Ammon's horn (tissue), 1 donor: ENCODE measurements around the gene TENM4.

Experiments
- DNase-seq: peaks from one replicate; pipeline ENCODE4 v3.0.0-alpha.2; 2016; ENCODE audit warnings: low spot score

TENM4 gene

GRCh38 chr11:79084382-79084781 is 356.4 kb downstream of the TENM4 start:
- no peak for DNase-seq

DNA sequence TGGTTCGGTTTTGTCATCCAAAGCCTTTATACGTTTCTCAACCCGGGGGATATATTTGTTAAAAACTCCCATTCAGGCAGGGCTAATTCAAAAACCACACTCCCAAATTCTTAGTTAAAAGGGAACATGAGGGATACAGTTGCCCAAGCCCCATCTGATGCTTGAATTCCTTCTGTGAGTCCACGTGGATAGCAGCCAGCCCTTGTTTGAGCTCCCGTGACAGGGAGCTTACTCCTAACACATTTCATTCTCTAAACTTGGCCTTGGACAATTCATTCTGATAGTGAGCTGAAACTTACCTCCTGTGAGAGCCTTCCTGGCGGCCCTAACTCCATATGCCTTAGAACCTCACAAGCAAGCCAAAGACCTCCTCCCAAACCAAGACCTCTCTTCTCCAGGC is 357.5 kb downstream of the TENM4 start:
- DNase-seq: no peak

GRCh38 chr11:79082907-79083306 is 357.9 kb downstream of the TENM4 start:
- no peak for DNase-seq

DNA sequence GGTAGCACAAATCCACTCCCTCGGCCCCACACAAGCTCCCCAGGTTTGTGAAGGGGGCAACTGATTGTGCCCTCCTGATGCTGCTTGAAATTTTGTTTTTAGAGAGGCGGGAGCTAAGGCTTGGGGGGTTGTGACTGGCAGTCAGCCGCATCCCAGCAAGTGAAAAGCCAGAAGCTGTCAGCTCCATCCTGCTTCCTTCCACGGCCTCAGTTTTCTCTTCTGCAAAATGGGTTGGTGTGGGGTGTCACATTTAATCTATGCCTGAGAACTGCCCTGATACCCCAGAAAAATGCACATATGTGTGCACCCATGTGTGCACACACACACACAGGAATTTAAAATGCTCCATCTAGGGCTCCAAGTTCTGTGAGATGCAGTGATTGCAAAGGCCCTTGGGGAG is 358.6 kb downstream of the TENM4 start:
- DNase-seq: no peak

GRCh38 chr11:79081471-79082031 is 359.3 kb downstream of the TENM4 start:
- DNase-seq: peak; percentile 80

- no peak for DNase-seq
Measured at GRCh38 chr11:79080551-79080950, 360.3 kb downstream of the TENM4 start.

GRCh38 chr11:79078999-79079398 is 361.8 kb downstream of the TENM4 start:
- DNase-seq: peak; percentile 24

DNA sequence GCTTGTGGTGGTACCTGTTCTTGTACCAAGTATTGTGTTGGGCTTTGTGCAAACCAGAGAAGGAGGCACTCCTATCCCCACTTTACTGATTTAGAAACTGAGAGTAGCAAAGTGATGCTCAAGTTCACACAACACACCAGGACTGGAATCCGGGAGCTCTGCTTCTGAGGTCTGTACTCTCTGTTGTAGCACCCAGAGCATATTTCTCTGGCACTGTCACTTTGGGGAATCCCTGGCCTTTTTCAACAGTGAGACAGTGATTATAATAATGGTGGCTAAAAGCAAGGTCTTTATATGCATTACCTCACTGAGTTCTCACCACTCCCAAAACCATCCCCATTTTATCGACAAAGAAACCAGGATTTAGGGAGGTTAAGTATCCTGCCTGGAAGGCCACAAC is 362.4 kb downstream of the TENM4 start:
- DNase-seq: no peak

DNA sequence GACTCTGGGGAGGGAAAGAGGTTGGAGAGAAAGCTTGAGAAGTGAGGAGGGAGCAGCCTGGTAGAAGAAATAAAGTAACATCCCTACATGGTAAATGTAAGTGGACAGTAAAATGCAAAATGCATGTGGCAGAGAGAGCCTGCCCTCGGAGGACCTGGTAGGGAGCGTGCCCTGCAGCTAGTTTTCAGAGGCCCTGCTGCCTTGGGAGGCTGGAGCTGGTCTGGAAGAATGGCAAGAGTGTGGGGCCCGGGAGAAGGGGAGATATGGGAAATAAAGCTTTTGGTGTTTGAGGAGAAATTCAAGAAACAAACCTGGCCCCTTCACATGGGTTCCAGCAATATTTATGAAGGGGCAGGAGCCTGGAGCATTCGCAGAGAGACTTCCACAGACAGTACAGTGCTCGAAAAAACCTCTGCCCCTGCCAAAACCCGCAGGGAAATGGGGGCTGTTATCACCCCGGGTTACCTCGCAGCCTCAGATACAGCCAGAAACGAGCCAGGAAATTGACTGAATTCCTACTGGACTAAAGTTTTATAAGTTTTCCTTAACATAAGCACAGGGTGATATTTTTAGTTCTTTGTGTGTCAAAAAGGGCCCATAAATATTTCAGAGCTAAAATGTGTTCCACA is 363.0 kb downstream of the TENM4 start:
- DNase-seq: no peak

GRCh38 chr11:79076526-79077115 is 364.2 kb downstream of the TENM4 start:
- DNase-seq: peak; percentile 45

DNA sequence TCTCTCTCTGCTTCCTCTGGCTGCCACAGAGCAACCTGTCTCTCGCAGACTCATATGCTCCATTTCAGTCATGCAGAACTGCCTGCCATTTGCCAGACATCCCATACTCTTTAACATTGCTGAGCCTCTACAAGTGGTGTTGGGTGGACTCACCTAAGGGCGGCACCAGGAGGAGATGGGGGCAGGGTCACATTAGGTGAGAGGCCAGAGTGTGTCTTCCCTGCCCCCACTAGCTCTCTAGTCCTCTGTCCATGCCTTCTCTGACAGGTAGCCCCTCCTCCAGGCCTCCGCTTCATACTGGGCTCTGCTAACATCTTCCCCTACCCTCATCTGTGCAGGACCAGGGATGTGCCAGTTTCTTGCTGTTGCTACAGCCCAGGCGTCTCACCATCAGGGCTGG is 366.3 kb downstream of the TENM4 start:
- no peak for DNase-seq

GRCh38 chr11:79071190-79071589 is 369.6 kb downstream of the TENM4 start:
- no peak for DNase-seq

- DNase-seq: no peak
Measured at GRCh38 chr11:79070518-79070917, 370.3 kb downstream of the TENM4 start.

DNA sequence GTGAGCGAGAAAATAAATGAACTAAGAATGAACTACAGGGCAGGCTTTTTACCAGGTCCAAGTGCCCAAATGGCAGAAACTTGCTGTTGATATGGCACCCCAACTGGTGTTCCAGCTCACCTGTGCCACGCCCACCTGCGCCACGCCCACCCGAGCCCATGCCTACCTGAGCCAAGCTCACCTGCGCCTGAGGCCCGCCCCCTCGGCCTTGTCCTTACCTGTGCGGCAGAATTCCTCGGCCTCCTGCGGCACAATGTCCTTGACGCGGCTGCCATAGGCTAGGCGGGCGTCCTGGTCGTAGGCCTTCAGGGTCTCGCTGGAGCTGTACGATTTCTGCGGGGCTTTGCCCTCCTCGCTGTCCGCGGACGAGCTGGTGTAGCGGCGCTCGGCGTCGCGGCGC is 371.3 kb downstream of the TENM4 start:
- DNase-seq: no peak

GRCh38 chr11:79068356-79068755 is 372.5 kb downstream of the TENM4 start:
- DNase-seq: no peak

DNA sequence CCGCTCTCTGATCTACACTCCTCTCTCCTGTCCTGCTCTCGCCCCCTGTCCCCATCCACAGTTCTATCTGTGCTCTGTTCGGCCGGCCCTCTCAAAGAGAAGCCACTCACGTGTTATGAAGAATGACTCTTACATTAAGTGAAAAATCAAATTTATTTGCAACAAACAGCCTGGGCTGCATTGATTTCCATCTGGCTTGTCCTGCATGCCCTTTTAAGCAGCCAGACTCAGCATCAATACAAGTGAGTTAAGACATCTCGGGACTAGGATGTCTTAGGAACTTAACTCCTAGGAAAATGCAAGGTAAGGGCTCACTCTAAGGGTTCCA is 373.5 kb downstream of the TENM4 start:
- DNase-seq: no peak

- peak; percentile 60 for DNase-seq
Measured at GRCh38 chr11:79066456-79067351, 374.1 kb downstream of the TENM4 start.

DNA sequence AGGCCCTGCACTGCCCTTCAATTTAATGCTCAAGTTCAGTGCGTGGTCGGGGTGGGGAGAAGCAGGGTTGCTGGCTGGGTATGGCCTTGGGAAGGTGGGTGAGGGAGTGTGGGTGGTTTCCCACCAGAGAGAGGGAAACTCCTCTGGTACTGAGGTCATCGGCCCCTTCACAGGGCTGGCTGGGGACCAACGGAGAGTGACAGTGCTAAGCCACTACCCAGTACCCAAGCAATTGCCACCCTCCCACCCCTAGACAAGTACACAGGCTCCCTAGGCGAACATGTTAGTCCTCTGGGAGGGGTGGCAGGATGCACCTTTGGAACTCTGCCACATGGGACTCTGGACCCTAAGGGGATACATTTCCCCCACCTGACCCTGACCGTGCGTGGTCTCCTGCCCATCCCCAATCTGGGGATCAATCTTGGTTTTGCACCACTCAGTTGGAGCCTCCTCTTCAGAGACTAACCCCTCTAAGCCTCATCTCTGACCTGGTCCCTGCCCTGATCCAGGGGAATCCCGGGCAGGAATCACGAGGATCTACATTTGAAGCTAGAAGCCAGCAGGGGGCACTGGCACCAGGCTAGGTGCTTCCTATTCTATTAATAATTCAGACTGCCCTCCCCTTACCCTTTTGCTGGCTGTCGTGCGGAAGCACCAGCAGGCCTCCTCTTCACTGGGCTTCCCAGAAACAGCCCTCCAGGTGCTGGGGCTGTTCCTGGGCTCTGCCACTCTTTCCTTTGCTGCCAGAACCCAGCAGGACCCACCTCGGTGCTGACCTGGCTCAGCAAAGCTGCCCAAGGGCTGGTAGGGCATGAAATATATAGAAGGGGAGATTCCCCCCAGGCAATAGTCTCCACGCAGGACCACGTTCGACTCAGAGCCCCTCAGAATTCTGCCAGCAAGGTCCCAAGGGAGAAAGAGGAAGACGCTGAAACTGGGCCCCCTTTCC is 377.7 kb downstream of the TENM4 start:
- no peak for DNase-seq

DNA sequence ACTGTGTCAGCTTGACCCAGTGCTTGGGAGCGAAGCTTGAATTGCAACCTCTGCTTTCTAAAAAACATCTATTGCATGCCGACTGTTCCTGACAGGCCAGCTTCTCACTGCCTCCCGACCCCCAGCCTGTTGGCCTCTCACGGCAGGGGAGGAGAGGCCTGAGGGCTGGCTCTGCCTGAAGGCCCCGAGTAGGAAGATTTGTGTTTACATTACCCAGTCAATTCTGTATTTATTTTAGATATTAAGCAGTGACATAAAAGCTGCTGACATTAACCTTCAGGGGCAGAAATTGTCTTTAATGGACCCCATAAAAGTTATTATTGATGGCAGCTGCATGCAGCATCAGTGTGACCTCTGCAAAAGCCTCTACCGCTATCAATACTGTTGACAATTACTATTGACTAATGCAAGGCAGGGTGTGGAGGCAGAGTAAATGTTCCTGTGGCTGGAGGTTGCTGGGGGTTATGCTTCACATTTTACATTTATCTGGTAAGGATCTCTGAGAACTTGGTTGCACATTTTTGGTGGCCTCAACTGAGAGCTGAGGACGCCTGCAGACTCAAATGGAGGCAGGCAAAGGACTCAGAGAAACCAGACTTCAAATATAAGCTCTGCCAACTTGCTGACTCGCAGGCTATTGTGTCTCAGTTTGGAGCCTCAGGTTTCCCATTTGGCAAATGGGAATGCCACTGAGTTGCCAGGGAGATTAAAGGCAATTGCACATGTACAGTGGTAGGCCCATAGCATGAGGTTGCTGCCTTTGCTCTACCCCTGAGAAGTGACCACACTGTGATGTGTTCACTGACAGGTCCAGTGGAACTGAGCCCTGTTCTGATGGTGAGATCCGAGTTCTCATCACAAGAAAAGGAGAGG is 380.5 kb downstream of the TENM4 start:
- no peak for DNase-seq

DNA sequence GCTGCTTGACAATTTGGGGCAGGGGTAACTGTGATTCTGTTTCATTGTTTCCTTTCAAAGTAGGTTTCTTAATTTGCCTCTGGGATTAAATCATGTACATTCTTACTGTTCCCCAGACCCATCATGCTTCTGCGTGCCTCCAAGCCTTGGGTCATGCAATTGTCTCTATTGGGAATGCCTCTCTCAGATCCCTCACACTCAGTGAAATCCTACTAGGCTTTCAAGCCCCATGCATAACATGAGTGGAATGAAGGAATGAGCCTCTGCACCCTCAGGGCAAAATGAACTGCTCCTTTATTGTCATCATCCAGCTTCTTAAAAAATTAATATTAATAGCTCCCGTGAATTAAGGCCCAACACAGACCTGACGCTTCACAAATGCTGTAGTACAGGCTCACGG is 381.7 kb downstream of the TENM4 start:
- DNase-seq: no peak
